HCT116 (cell line): Measurements from ENCODE around the gene NRSN1. TPM values are rescaled to one million over a fixed set of nuclear protein-coding genes. Genes with fewer than 3 reads are reported as not detected.

Experiments used
- ATAC-seq: fragments of 200-7000 bp; cut with Tn5 transposase; 2 replicates; pipeline ENCODE4 v1.9.1; 2020; ENCODE audit warnings: mild to moderate bottlenecking, moderate library complexity
- BruUV-seq: library from RNA; stranded (reverse); fragments of 400-500 nt; replicated peaks from 2 replicates; lab custom pipeline; 2021; lab: Mats Ljungman, UMichigan
- CTCF ChIA-PET: fragments of 300-600 bp; sonication (Branson Sonifier 250); formaldehyde crosslinking; loops from one replicate; lab custom pipeline; 2021; ENCODE audit warnings: antibody characterized with exemption; lab: Charles Lee
- POLR2A ChIA-PET: fragments of 300-600, 350-600 bp; sonication (Branson Sonifier 250); formaldehyde crosslinking; loops from one replicate; lab custom pipeline; 2021; ENCODE audit warnings: antibody characterized with exemption; lab: Charles Lee
- RAD21 ChIA-PET, 2 experiments: fragments of 300-600 bp; sonication (Branson Sonifier 250); formaldehyde crosslinking; loops; one replicate each; lab custom pipeline; 2023; ENCODE audit warnings: low total read pairs in 2 of 2; ENCODE audit not compliant: uncharacterized antibody in 2 of 2, unreplicated experiment in 2 of 2, low non-redundant PET in 1 of 2; lab: Charles Lee
- DNase-seq: peaks from one replicate; pipeline ENCODE4 v3.0.0-alpha.2; 2010; ENCODE audit warnings: low read depth, low spot score
- H2AFZ ChIP-seq: fragments of 200-600 bp; shearing (Covaris generic), sonication (generic); 2 replicates; pipeline ENCODE4 v1.6.1; 2017; ENCODE audit warnings: low read depth, mixed run types, mixed read lengths, antibody characterized with exemption, low read length; ENCODE audit not compliant: poor library complexity, severe bottlenecking
- H3K27ac ChIP-seq: 2 replicates; pipeline ENCODE4 v1.5.1; 2012; ENCODE audit warnings: low read depth, low read length
- H3K27me3 ChIP-seq: fragments of 200-600 bp; sonication (generic); 2 replicates; pipeline ENCODE4 v1.6.1; 2016; ENCODE audit warnings: mixed run types, low read length, mixed read lengths; ENCODE audit not compliant: insufficient read depth
- H3K36me3 ChIP-seq, 2 experiments: fragments of 200-500 bp in 1 of 2; fragments of 200-600 bp in 1 of 2; sonication (Bioruptor generic) in 1 of 2; sonication (generic) in 1 of 2; 2 replicates each; pipeline versions ENCODE4 v1.5.1 to v1.6.1; 2014 to 2016; ENCODE audit warnings: low read length in 2 of 2, inconsistent platforms in 1 of 2, mixed read lengths in 1 of 2, mixed run types in 1 of 2; ENCODE audit not compliant: insufficient read depth in 2 of 2, control insufficient read depth in 1 of 2
- H3K4me1 ChIP-seq, 2 experiments: fragments of 200-600 bp in 1 of 2; sonication (generic) in 1 of 2; 2 replicates each; pipeline versions ENCODE4 v1.5.1 to v1.6.1; 2012 to 2017; ENCODE audit warnings: low read length in 2 of 2, inconsistent platforms in 1 of 2, mild to moderate bottlenecking in 1 of 2, mixed read lengths in 1 of 2, mixed run types in 1 of 2, moderate library complexity in 1 of 2; ENCODE audit not compliant: insufficient read depth in 2 of 2, control insufficient read depth in 1 of 2
- H3K4me2 ChIP-seq: fragments of 200-600 bp; sonication (generic); 2 replicates; pipeline ENCODE4 v1.6.1; 2017; ENCODE audit warnings: mixed run types, low read length, mixed read lengths
- H3K4me3 ChIP-seq, 2 experiments: fragments of 200-600 bp in 1 of 2; sonication (generic) in 1 of 2; replicated peaks in 1 of 2; 2 replicates each; pipeline ENCODE4 v1.5.1; 2011 to 2016; ENCODE audit warnings: low read length in 2 of 2, control low read depth in 1 of 2, low read depth in 1 of 2, mild to moderate bottlenecking in 1 of 2, mixed read lengths in 1 of 2, mixed run types in 1 of 2
- H3K79me2 ChIP-seq: fragments of 200-600 bp; sonication (generic); 2 replicates; pipeline ENCODE4 v1.6.1; 2017; ENCODE audit warnings: mild to moderate bottlenecking, mixed run types, low read length, moderate library complexity, mixed read lengths; ENCODE audit not compliant: insufficient read depth
- H3K9ac ChIP-seq: fragments of 200-600 bp; sonication (generic); 2 replicates; pipeline ENCODE4 v1.6.1; 2016; ENCODE audit warnings: low read length, mixed read lengths
- H3K9me2 ChIP-seq: fragments of 200-600 bp; sonication (generic), shearing (Covaris generic); 2 replicates; pipeline ENCODE4 v1.6.1; 2017; ENCODE audit warnings: mixed run types, mild to moderate bottlenecking, moderate library complexity; ENCODE audit not compliant: insufficient read depth
- H3K9me3 ChIP-seq, 2 experiments: fragments of 200-500 bp in 1 of 2; fragments of 200-600 bp in 1 of 2; sonication (Bioruptor generic) in 1 of 2; sonication (generic) in 1 of 2; 2 replicates each; pipeline ENCODE4 v1.6.1; 2014 to 2017; ENCODE audit warnings: low read length in 2 of 2, mixed read lengths in 2 of 2, inconsistent platforms in 1 of 2, low read depth in 1 of 2, mild to moderate bottlenecking in 1 of 2, mixed run types in 1 of 2, moderate library complexity in 1 of 2; ENCODE audit not compliant: control insufficient read depth in 1 of 2, insufficient read depth in 1 of 2
- H4K20me1 ChIP-seq: fragments of 200-600 bp; sonication (generic), shearing (Covaris generic); 2 replicates; pipeline ENCODE4 v1.6.1; 2017; ENCODE audit warnings: mixed run types, mild to moderate bottlenecking, moderate library complexity; ENCODE audit not compliant: insufficient read depth
- ATF3 ChIP-seq: IDR thresholded peaks from 2 replicates; pipeline ENCODE4 v1.6.1; 2012
- POLR2AphosphoS5 ChIP-seq: IDR thresholded peaks from 2 replicates; pipeline ENCODE4 v1.6.1; 2011; ENCODE audit warnings: mild to moderate bottlenecking, low read depth, low read length, moderate library complexity
- SRF ChIP-seq: IDR thresholded peaks from 2 replicates; pipeline ENCODE4 v1.6.1; 2012; ENCODE audit warnings: low read depth
- intact Hi-C: fragments of 100-400 bp; cut with micrococcal nuclease; formaldehyde crosslinking; loops from 2 replicates; pipeline ENCODE4 v1.10.0; 2022
- total RNA-seq: library from RNA; stranded (reverse); gene quantifications from one replicate; pipeline ENCODE4 v1.2.1, GENCODE V29; 2021; ENCODE audit not compliant: unreplicated experiment

Gene NRSN1
- total RNA-seq, 1 experiment from 2014 or later = not detected

GRCh38 chr6:24079076-24079475 lies 46.9 kb upstream of the NRSN1 start:
- ATAC-seq (no peak), DNase-seq (no peak)
- Histone ChIP-seq H3K9me3 (no peaks in the 10 kb centered on the region), H3K27ac (no peak overlapping the region), H3K27me3 (no peaks in the 10 kb centered on the region), H3K4me3 (no peak overlapping the region), H3K4me2 (no peak overlapping the region), H3K9me2 (no peaks in the 10 kb centered on the region), H4K20me1 (no peaks in the 10 kb centered on the region), H3K4me1 (no peaks in the 10 kb centered on the region), H3K9ac (no peak overlapping the region), H3K79me2 (no peaks in the 10 kb centered on the region), H3K36me3 (no peaks in the 10 kb centered on the region), H2AFZ (no peak overlapping the region)
- no TSS peak for BruUV-seq
- intact Hi-C loops = no loop called here
- ChIA-PET POLR2A (no interaction called here), CTCF (no interaction called here), RAD21 (no interaction called here)
- TF ChIP-seq SRF = no peak

- Histone ChIP-seq H3K4me1 (no peaks in the 10 kb centered on the region), H3K36me3 (no peaks in the 10 kb centered on the region), H3K79me2 (no peaks in the 10 kb centered on the region), H4K20me1 (no peaks in the 10 kb centered on the region), H3K9me3 (no peaks in the 10 kb centered on the region), H3K9me2 (no peaks in the 10 kb centered on the region), H3K4me2 (no peak overlapping the region), H3K4me3 (no peak overlapping the region), H3K9ac (no peak overlapping the region), H2AFZ (no peak overlapping the region), H3K27me3 (no peaks in the 10 kb centered on the region), H3K27ac (no peak overlapping the region)
- POLR2A ChIA-PET = no interaction called here
- no peak for TF ChIP-seq POLR2AphosphoS5
- TF ChIP-seq ATF3 = no peak
- TF ChIP-seq SRF = no peak
- BruUV-seq = no TSS peak
- CTCF ChIA-PET = no interaction called here
- ATAC-seq (no peak), DNase-seq (no peak)
- RAD21 ChIA-PET = no interaction called here
- intact Hi-C loops = no loop called here
Measured at GRCh38 chr6:24080711-24081110, 45.3 kb upstream of the NRSN1 start.
